Right ventricle myocardium inferior (tissue), 1 donor: Measurements from ENCODE around the gene AKAP5. TPM values are rescaled to one million over a fixed set of nuclear protein-coding genes. Genes with fewer than 3 reads are reported as not detected.
"Not testable (repeated sequence)": the region's sequence is repeated elsewhere in the genome, so short reads cannot be mapped to it uniquely, and the experiment has no call there.

Source experiments
- ATAC-seq: fragments of 200-7000 bp; cut with Tn5 transposase; one replicate; pipeline ENCODE4 v1.9.1; 2020; ENCODE audit warnings: mild to moderate bottlenecking, moderate library complexity
- DNase-seq: peaks from one replicate; pipeline ENCODE4 v3.0.0; 2021; ENCODE audit errors: missing footprints
- intact Hi-C: fragments of 100-400 bp; cut with DNase I; formaldehyde crosslinking; loops from one replicate; pipeline ENCODE4 v1.11.0; 2022
- total RNA-seq: library from RNA; stranded (reverse); fragmentation: NEBNext Ultra II Directional; extraction: Animal tissue kit (Norgen Biotek cat#: 25700); gene quantifications from one replicate; pipeline ENCODE4 v1.2.1, GENCODE V29; 2021
- donor health status: DM: no; HTN: yes; CAD: no; lungs with severe emphysema.

The AKAP5 gene
- total RNA-seq, 1 donor from 2014 or later: 0.16 TPM

DNA sequence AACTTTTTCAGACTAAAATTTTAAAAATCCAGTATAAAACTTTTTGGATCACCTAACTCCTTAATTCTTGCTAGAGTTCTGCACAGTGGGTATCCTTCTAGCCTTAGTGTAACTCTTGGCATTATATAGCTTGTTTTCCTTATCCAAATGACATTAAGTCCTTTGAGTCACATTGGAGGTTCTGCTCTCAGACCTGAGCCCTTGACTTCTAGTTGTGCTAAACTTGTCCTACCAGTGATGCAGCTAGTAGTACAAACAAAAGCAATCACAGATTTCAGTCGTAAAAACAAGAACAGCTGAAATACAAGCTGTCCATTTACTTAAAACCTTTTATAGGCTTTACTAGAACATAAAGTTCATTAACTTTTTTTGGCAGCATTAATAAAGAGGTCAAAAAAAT lies 49.8 kb downstream of the AKAP5 start:
- ATAC-seq (no peak), DNase-seq (no peak)
- intact Hi-C loops: loop anchor here (10.0 kb wide), 1 partner anchor 120 kb away; no protein-coding TSS in a partner anchor

DNA sequence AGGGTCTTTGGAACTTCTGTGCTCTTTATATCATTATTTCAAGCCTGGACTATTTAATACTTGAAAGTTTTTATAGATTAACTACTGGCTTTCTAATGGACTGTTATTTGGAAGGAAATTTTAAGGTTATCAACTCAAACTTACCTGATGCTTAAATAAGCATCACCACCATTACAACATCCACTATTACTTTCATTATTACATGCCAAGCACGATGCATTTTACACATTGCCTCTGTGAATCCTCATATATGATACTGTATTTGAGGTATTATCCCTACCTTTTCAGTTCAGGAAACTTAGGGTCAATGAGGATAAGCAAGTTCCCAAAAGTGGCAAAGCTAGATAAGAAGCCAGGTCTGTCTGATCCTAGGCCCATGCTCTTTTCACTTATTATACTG lies 51.7 kb downstream of the AKAP5 start:
- intact Hi-C loops: loop anchor here (10.0 kb wide), 1 partner anchor 118 kb away; no protein-coding TSS in a partner anchor
- DNase-seq: no peak
- no peak for ATAC-seq

DNA sequence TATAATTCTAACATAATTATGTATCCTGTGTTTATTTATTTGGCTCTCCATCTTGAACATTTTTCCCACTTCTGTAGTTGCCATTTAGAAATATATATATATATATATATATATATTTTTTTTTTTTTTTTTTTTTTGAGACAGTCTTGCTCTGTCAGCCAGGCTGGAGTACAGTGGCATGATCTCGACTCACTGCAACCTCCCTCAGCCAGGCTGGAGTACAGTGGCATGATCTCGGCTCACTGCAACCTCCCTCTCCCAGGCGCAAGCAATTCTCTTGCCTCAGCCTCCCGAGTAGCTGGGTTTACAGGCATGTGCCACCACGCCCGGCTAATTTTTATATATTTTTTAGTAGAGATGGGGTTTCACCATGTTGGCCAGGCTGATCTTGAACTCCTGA lies 52.4 kb downstream of the AKAP5 start:
- intact Hi-C loops: loop anchor here (10.0 kb wide), 1 partner anchor 117 kb away; no protein-coding TSS in a partner anchor
- not testable (repeated sequence) for DNase-seq, ATAC-seq

DNA sequence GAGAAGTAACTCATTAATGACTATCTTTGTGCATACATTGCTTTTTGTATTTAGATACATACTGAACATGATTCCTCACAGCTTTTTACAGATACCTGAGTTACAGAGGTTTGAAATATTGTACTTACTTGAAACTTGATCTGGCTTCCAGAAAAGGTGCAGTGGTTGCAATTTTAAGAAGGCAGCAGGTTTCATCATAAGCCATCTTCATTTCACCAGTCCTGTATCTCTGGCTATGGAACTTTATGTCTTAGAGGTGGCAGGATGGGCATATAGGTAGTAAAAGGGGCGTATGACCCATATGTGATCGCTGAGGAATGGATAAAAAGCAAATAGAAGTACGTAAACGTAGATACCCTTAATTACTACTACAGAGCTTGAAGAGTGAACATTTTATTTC lies 52.9 kb downstream of the AKAP5 start:
- intact Hi-C loops: loop anchor here (10.0 kb wide), 1 partner anchor 117 kb away; no protein-coding TSS in a partner anchor
- DNase-seq (no peak), ATAC-seq (no peak)

DNA sequence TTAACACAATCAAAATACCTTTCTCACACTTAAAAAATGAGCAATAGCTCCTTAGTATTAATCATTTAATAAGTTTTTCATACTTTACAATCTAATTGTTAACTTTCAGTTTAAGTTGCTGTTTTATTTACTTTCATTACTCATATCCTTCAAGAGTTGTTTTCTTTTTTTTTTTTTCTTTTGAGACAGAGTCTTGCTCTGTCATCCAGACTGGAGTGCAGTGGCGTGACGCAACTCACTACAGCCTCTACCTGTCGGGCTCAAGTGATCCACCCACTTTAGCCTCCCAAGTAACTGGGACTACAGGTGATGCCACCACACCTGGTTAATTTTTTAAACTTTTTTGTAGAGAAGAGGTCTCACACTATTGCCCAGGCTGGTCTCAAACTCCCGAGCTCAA lies 55.4 kb downstream of the AKAP5 start:
- DNase-seq (no peak), ATAC-seq (no peak)
- intact Hi-C loops: no loop called here

DNA sequence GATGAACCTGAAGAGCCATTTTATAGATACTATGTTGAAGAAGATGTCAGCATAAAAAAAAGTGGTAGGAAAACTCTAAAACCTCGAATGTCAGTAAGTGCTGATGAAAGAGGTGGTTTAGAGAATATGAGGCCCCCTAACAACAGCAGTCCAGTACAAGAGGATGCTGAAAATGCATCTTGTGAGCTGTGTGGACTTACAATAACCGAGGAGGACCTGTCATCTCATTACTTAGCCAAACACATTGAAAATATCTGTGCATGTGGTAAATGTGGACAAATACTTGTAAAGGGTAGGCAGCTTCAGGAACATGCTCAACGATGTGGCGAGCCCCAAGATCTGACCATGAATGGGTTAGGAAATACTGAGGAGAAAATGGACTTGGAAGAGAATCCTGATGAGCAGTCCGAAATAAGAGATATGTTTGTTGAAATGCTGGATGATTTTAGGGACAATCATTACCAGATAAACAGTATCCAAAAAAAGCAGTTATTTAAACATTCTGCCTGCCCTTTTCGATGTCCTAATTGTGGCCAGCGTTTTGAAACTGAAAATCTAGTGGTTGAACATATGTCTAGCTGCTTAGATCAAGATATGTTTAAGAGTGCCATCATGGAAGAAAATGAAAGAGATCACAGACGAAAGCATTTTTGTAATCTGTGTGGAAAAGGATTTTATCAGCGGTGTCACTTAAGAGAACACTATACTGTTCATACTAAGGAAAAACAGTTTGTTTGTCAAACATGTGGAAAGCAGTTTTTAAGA lies 57.5 kb downstream of the AKAP5 start:
- intact Hi-C loops: no loop called here
- ATAC-seq: no peak

More for the DNA sequence above, 57.5 kb downstream of the AKAP5 start:
- no peak for DNase-seq

Other genes starting within 250 kb of the AKAP5 start
- gene ESR2, start 171.1 kb upstream of the AKAP5 start, total RNA-seq: 0.78 TPM
- gene MTHFD1, start 77.1 kb upstream of the AKAP5 start, total RNA-seq: 58.1 TPM
- gene ZBTB25, start 38.3 kb downstream of the AKAP5 start, total RNA-seq: 17.6 TPM
- 22.3 TPM for gene ZBTB1, start 39.3 kb downstream of the AKAP5 start, total RNA-seq
- 15.2 TPM for gene HSPA2, start 75.2 kb downstream of the AKAP5 start, total RNA-seq
- gene PPP1R36, start 84.5 kb downstream of the AKAP5 start, total RNA-seq: not detected
- gene PLEKHG3, start 238.9 kb downstream of the AKAP5 start, total RNA-seq: 19.6 TPM